Measurements from ENCODE around the gene ZBTB43.

DNA sequence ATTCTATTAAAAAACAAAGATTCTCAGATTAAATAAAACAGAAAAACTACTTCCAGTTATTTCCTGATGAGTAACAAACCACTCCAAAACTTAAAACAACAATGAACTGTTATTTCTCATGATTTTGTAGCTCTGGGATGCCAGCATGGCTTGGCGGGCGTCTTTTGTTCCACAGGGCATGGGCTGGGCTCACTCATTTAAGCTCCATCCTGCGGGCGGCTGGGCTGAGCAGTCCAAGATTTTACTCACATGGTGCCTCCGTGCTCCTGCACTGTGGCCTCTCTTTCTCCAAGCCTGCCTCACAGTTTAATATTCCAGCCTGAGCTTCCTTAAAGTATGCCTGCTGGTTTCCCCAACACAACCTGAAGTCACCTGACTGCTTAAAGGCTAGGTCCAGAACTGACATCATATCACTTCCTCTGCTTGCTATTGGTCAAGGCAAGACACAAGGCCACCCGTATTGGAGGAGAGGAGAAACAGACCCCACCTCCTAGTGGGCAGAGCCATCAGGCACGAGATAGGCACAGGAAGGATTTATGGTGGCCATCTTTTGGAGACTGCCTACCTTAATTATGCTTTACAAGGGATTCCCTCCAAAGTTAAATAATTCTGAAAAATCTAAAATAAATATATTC is 41.6 kb upstream of the ZBTB43 start:
- no peak for TF ChIP-seq POLR2A (IDR thresholded peaks at IDR 0.05)
- TF ChIP-seq, protein P1, sequence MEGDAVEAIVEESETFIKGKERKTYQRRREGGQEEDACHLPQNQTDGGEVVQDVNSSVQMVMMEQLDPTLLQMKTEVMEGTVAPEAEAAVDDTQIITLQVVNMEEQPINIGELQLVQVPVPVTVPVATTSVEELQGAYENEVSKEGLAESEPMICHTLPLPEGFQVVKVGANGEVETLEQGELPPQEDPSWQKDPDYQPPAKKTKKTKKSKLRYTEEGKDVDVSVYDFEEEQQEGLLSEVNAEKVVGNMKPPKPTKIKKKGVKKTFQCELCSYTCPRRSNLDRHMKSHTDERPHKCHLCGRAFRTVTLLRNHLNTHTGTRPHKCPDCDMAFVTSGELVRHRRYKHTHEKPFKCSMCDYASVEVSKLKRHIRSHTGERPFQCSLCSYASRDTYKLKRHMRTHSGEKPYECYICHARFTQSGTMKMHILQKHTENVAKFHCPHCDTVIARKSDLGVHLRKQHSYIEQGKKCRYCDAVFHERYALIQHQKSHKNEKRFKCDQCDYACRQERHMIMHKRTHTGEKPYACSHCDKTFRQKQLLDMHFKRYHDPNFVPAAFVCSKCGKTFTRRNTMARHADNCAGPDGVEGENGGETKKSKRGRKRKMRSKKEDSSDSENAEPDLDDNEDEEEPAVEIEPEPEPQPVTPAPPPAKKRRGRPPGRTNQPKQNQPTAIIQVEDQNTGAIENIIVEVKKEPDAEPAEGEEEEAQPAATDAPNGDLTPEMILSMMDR (IDR thresholded peaks at IDR 0.05): no peak

Data from uterus (tissue), 2 donors.